ENCODE measurements around the gene DGAT2L6.

- TF ChIP-seq CTCF (IDR thresholded peaks at IDR 0.05) (no peak), POLR2A (IDR thresholded peaks at IDR 0.05) (no peak)
These were observed 5.7 kb upstream of the DGAT2L6 start for GRCh38 chrX:70171624-70172023.
